GM19463 (cell line): ENCODE measurements around the gene TAF7.
"Not testable (repeated sequence)": the region's sequence is repeated elsewhere in the genome, so short reads cannot be mapped to it uniquely, and the experiment has no call there.

Source experiments
- ATAC-seq: cut with Tn5 transposase; IDR thresholded peaks from one replicate; pipeline ENCODE4 v1.9.1; 2021; ENCODE audit warnings: mild to moderate bottlenecking, moderate library complexity; ENCODE audit not compliant: unreplicated experiment

Gene TAF7

GRCh38 chr5:141340781-141341354 is 20.3 kb upstream of the TAF7 start:
- not testable (repeated sequence) for ATAC-seq

GRCh38 chr5:141338538-141339306 is 18.1 kb upstream of the TAF7 start, which contains the start of gene PCDHGA2:
Gene PCDHGA2 (plus strand): TSS chr5:141338760.
- no peak for ATAC-seq

- ATAC-seq, result not testable (repeated sequence)
These were observed 12.0 kb upstream of the TAF7 start for GRCh38 chr5:141332571-141332970.

GRCh38 chr5:141330299-141331080 is 9.9 kb upstream of the TAF7 start, which contains the start of gene PCDHGA1:
Gene PCDHGA1 (plus strand): TSS chr5:141330514.
- ATAC-seq, result no peak

- ATAC-seq, result no peak
These were observed 7.6 kb upstream of the TAF7 start for GRCh38 chr5:141328231-141328630.

GRCh38 chr5:141326088-141326854 is 5.7 kb upstream of the TAF7 start:
- peak; percentile 95 for ATAC-seq

GRCh38 chr5:141322261-141322660 is 1.7 kb upstream of the TAF7 start:
- no peak for ATAC-seq

GRCh38 chr5:141319699-141320098 is 885 bp downstream of the TAF7 start:
- ATAC-seq, result no peak

- no peak for ATAC-seq
These were observed 1.4 kb downstream of the TAF7 start for GRCh38 chr5:141319202-141319601.

GRCh38 chr5:141316963-141317362 is 3.6 kb downstream of the TAF7 start:
- not testable (repeated sequence) for ATAC-seq

- no peak for ATAC-seq
These were observed 6.9 kb downstream of the TAF7 start for GRCh38 chr5:141313711-141314110.

GRCh38 chr5:141306630-141307029 is 14.0 kb downstream of the TAF7 start:
- no peak for ATAC-seq

- no peak for ATAC-seq
These were observed 16.8 kb downstream of the TAF7 start, which contains the start of gene SLC25A2 for GRCh38 chr5:141303756-141304155. Gene SLC25A2 (minus strand): TSS chr5:141304049. CDS start chr5:141303865, 184 bp downstream.

- no peak for ATAC-seq
These were observed 22.2 kb downstream of the TAF7 start for GRCh38 chr5:141298376-141298775.

GRCh38 chr5:141272906-141273305 is 47.7 kb downstream of the TAF7 start:
- no peak for ATAC-seq

GRCh38 chr5:141269195-141269594 is 51.4 kb downstream of the TAF7 start:
- no peak for ATAC-seq
